ENCODE measurements around the gene KNDC1.
"Not testable (repeated sequence)": the region's sequence is repeated elsewhere in the genome, so short reads cannot be mapped to it uniquely, and the experiment has no call there.

The KNDC1 gene

DNA sequence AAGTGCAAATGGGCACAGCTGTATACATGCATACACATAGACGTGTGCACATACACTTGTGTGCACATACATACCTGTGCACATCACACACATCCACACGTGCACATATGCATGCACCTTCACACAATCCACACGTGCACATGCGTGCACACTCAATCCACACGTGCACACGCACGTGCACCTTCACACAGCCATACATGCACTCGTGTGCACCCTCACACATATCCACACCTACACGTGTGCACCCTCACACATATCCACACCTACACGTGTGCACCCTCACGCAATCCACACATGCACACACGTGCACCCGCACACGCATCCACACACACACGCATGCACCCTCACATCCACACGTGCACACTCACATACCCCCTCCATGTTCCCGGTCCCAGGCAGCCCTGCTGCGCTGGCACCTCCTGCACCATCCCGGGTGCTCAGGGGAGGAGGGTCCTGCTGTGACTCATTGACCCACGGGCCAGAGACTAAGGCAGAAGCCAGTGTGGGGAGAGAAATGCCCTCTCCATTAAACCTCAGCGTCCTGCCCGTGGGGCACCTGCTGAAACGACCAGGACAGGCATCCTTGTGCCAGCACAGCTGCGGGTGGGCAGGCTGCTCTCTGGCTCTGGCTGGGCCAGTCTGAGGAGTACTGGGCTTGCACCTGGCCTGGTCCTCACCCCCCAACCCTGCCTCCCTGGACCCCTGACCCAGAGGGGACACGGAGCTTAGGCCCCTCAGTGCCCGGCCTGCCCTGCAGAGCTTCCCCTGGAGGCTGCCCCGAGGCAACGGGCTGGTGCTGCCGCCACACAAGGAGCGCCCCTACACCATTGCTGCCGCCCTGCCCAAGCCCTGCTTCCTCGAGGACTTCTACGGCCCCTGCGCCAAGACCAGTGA lies 52.2 kb downstream of the KNDC1 start:
- H3K4me3 Mint-ChIP-seq, result no peak overlapping the region

DNA sequence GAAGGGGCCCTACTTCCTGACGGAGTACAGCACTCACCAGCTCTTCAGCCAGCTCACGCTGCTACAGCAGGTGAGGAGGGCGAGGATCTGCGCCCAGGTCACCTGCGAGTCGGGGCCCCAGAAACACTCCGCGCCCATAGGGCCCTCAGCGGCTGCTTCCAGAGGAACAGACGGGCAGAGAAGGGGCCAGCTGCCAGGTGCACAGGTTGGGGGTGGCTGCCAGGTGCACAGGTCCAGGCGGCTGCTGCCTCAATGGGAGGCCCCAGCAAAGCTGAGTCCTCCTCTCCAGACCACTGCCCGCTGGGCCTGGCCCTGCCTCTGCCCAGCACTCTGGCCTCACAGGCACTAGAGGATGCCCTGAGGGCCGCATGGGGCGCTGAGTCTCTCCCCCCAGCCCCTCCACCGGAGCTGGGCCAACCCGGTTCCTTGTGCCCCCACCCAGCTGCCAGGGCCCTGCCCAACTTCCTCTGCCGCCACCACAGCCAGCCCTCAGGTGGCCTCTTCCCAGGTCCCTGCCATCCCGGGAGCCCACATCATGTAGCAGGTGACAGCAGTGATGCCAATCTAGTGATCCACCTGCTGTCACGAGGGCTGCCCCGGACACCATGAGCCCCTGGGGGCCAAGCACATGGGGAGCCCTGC lies 53.0 kb downstream of the KNDC1 start:
- DNase-seq, result no peak
- Mint-ChIP-seq H3K4me3 (no peak overlapping the region), H3K4me1 (ENCODE audit: low read depth) (peaks cover 2% of the 10 kb centered on the region), H3K27me3 (peaks cover 2% of the 10 kb centered on the region), H3K27ac (no peak overlapping the region), H3K9me3 (no peaks in the 10 kb centered on the region), H3K36me3 (ENCODE audit: low read depth) (no peaks in the 10 kb centered on the region)

More for the DNA sequence above, 52.2 kb downstream of the KNDC1 start:
- peaks cover 2% of the 10 kb centered on the region for H3K4me1 Mint-ChIP-seq (ENCODE audit: low read depth)
- H3K9me3 Mint-ChIP-seq, result no peaks in the 10 kb centered on the region
- H3K27ac Mint-ChIP-seq, result no peak overlapping the region
- H3K27me3 Mint-ChIP-seq, result peaks cover 2% of the 10 kb centered on the region
- no peak for DNase-seq
- no peaks in the 10 kb centered on the region for H3K36me3 Mint-ChIP-seq (ENCODE audit: low read depth)

- H3K27ac Mint-ChIP-seq, result no peak overlapping the region
- no peak for DNase-seq
These were observed 53.8 kb downstream of the KNDC1 start for GRCh38 chr10:133213641-133214467.

GRCh38 chr10:133214468-133215410 lies 54.7 kb downstream of the KNDC1 start:
- Mint-ChIP-seq H3K27me3 (peaks cover 11% of the 10 kb centered on the region), H3K27ac (no peak overlapping the region), H3K4me3 (no peak overlapping the region), H3K9me3 (no peaks in the 10 kb centered on the region), H3K4me1 (ENCODE audit: low read depth) (peaks cover 2% of the 10 kb centered on the region), H3K36me3 (ENCODE audit: low read depth) (no peaks in the 10 kb centered on the region)
- DNase-seq, result no peak

More at GRCh38 chr10:133213641-133214467, 53.8 kb downstream of the KNDC1 start:
- H3K27me3 Mint-ChIP-seq, result peaks cover 6% of the 10 kb centered on the region
- peaks cover 2% of the 10 kb centered on the region for H3K4me1 Mint-ChIP-seq (ENCODE audit: low read depth)
- H3K36me3 Mint-ChIP-seq (ENCODE audit: low read depth), result no peaks in the 10 kb centered on the region
- no peaks in the 10 kb centered on the region for H3K9me3 Mint-ChIP-seq
- no peak overlapping the region for H3K4me3 Mint-ChIP-seq

DNA sequence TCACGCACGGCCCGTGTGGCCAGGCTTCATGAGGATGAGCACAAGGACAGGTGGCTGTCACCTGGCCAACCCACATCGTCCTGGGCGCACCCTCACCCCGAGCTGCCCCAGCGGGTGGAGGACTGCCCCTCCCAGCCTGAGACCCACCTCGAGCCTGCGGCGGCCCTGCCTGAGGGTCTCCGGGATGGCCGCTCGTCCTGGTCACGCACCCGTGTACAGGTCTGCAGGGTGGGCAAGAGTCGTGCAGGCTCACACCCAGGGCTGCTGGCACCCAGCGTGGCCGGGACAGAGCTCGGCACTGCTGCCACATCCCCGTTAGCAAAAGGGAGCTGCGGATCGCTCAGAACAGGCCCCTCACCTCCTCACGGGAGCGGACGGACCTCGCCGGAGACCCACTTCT lies 55.6 kb downstream of the KNDC1 start:
- no peak for DNase-seq
- Mint-ChIP-seq H3K4me3 (no peak overlapping the region), H3K9me3 (no peaks in the 10 kb centered on the region), H3K36me3 (ENCODE audit: low read depth) (no peaks in the 10 kb centered on the region), H3K27ac (no peak overlapping the region), H3K4me1 (ENCODE audit: low read depth) (peaks cover under 1% of the 10 kb centered on the region), H3K27me3 (peaks cover 11% of the 10 kb centered on the region)

DNA sequence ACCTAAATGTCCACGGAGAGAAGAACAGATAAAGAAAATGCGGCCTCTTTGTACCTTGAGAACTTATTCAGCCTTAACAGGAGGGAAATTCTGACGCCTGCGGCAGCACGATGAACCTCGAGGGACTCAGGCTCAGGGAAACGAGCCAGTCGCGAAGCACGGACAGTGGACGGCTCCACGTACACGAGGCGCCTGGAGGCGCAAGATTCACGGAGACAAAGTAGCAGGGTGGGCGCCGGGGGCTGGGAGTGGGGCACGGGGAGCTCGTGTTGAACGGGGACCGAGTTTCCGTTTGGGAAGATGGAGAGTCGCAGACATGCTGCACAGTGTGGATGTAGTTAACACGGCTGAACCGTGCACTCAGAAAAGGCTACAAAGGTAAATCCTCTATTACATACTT lies 56.8 kb downstream of the KNDC1 start:
- Mint-ChIP-seq H3K9me3 (no peaks in the 10 kb centered on the region), H3K27me3 (peaks cover 18% of the 10 kb centered on the region), H3K36me3 (ENCODE audit: low read depth) (no peaks in the 10 kb centered on the region), H3K4me3 (no peak overlapping the region), H3K4me1 (ENCODE audit: low read depth) (no peaks in the 10 kb centered on the region), H3K27ac (no peak overlapping the region)
- DNase-seq, result no peak

DNA sequence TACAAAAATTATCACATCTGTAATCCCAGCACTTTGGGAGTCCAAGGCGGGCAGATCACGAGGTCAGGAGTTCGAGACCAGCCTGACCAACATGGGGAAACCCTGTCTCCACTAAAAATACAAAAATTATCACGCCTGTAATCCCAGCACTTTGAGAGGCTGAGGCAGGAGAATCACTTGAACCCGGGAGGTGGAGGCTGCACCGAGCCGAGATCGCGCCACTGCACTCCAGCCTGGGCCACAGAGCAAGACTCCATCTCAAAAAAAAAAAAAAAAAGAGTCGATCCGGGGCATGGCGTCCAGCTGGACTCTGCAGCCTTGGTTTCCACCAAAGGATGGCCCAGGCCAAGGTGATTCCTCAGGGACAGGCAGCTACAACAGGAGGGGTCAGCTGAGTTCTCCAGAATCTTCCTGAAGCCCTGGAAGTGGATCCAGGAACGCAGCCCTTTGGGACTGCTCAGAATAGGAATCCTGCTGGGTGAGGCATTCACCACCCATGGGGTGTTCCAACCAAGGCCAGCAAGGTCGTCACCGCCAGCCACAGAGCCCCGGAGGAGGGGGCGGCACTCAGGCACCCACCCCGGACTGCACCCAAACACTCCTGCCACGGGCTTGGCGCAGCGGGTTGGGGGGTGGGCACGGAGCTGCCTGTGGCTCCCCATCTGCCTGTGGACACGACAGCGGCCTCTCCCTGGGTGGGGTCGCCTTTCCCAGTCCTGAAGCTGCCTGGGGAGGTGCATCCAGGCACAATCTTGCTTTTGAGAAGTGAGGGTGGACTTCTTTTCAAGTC lies 58.0 kb downstream of the KNDC1 start:
- Mint-ChIP-seq H3K9me3 (no peaks in the 10 kb centered on the region), H3K27ac (no peak overlapping the region), H3K36me3 (ENCODE audit: low read depth) (no peaks in the 10 kb centered on the region), H3K4me1 (ENCODE audit: low read depth) (no peaks in the 10 kb centered on the region), H3K27me3 (peaks cover 18% of the 10 kb centered on the region), H3K4me3 (no peak overlapping the region)
- DNase-seq, result no peak

DNA sequence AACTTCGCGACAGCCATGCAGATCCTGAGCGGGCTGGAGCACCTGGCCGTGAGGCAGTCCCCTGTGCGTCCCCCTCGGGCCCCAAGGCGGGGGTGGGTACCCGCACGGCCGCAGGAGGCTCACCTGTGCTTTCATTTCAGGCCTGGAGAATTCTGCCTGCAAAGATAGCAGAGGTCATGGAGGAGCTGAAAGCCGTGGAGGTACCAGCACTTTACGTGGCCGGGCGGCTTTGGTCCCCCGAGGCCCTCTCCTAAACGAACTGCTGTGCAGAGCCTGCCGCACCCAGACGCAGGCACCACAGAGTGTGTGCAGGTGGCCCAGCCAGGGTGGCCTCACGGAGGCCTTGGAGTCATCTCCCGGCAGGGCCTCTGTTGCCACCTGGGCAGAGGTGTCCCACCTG lies 58.9 kb downstream of the KNDC1 start:
- Mint-ChIP-seq H3K4me3 (no peak overlapping the region), H3K4me1 (ENCODE audit: low read depth) (no peaks in the 10 kb centered on the region), H3K27ac (no peak overlapping the region), H3K36me3 (ENCODE audit: low read depth) (no peaks in the 10 kb centered on the region), H3K9me3 (no peaks in the 10 kb centered on the region), H3K27me3 (peaks cover 18% of the 10 kb centered on the region)
- no peak for DNase-seq

GRCh38 chr10:133219782-133220181 lies 59.8 kb downstream of the KNDC1 start:
- Mint-ChIP-seq H3K27ac (no peak overlapping the region), H3K9me3 (no peaks in the 10 kb centered on the region)

DNA sequence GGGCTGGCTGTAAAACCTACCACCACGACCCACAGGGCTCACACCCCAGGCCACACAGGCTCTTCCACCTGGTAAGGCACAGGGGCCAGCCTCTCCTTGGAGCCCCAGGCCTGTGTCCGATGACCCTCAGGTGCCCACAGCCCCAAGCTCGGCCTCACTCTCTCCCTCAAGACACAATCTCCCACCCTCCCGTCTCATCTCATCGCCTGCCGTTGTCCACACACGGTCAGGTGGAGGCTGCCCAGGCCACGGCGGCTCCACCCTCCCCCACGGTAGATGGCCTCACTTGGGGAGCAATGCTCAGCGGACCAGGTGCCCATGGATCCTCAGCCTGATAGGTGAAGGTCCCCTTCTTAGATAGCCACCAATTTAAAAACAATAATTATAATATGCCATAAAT lies 61.3 kb downstream of the KNDC1 start:
- H3K4me3 Mint-ChIP-seq, result no peak overlapping the region
- peaks cover 12% of the 10 kb centered on the region for H3K4me1 Mint-ChIP-seq (ENCODE audit: low read depth)
- H3K27ac Mint-ChIP-seq, result no peak overlapping the region
- H3K27me3 Mint-ChIP-seq, result peaks cover 27% of the 10 kb centered on the region
- H3K9me3 Mint-ChIP-seq, result no peaks in the 10 kb centered on the region
- H3K36me3 Mint-ChIP-seq (ENCODE audit: low read depth), result no peaks in the 10 kb centered on the region
- DNase-seq, result no peak

More at GRCh38 chr10:133219782-133220181, 59.8 kb downstream of the KNDC1 start:
- H3K27me3 Mint-ChIP-seq, result peaks cover 18% of the 10 kb centered on the region
- DNase-seq, result no peak
- H3K36me3 Mint-ChIP-seq (ENCODE audit: low read depth), result no peaks in the 10 kb centered on the region
- H3K4me3 Mint-ChIP-seq, result no peak overlapping the region
- no peaks in the 10 kb centered on the region for H3K4me1 Mint-ChIP-seq (ENCODE audit: low read depth)

GRCh38 chr10:133221756-133222155 lies 61.7 kb downstream of the KNDC1 start:
- peaks cover 31% of the 10 kb centered on the region for H3K27me3 Mint-ChIP-seq
- not testable (repeated sequence) for DNase-seq; H3K36me3 Mint-ChIP-seq (ENCODE audit: low read depth); H3K4me3 Mint-ChIP-seq; H3K9me3 Mint-ChIP-seq; H3K27ac Mint-ChIP-seq
- peaks cover 16% of the 10 kb centered on the region for H3K4me1 Mint-ChIP-seq (ENCODE audit: low read depth)

DNA sequence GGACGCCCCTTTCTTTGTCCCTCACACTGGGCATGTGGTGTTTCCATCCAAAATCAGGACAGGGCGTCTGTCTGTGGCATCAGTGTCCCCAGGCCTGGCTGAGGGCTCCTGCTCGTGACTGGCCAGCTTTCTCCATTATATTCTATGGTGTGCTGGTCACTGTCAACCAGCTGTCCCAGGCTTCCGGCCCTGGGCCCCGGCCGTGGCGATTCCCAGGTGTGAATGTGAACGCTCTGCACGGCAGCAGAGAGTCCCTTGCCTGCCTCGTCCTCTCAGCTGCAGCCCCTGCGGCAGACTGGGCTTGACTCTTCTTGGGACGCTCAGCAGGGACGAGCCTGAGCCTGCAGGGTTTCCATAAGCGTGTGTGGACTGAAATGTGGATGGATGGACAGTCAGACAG lies 64.1 kb downstream of the KNDC1 start:
- peaks cover 19% of the 10 kb centered on the region for H3K4me1 Mint-ChIP-seq (ENCODE audit: low read depth)
- peaks cover 47% of the 10 kb centered on the region for H3K27me3 Mint-ChIP-seq
- H3K4me3 Mint-ChIP-seq, result no peak overlapping the region
- H3K36me3 Mint-ChIP-seq (ENCODE audit: low read depth), result no peaks in the 10 kb centered on the region
- no peaks in the 10 kb centered on the region for H3K9me3 Mint-ChIP-seq
- H3K27ac Mint-ChIP-seq, result no peak overlapping the region
- DNase-seq, result no peak

DNA sequence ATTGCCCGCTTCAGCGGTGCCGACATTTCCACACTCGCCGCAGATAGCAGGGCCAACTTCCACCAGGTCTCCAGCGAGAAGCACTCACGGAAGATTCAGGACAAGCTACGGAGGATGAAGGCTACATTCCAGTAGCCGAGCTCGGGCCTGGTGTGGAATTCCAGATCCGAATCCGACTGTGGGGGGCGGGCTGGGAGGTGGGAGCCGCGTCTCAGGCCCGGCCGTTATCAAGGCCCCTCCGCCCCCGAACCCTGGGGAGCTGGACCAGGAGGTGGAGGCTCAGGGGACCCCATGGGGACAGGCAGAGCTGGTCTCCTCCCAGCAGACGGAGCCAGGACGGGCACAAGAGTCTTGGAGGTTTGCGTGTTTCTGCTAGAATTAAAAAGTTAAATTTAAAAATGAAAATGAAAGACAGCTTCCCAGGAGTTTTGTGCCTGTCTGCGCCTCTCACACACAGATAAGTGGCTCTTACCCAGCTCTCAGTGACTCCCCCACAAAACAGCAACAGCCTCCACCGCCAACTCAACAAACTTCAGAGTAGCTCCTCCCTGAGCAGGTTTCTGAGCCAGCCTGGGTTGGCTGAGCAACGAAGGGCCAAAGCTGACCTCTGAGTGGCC lies 64.8 kb downstream of the KNDC1 start:
- no peaks in the 10 kb centered on the region for H3K9me3 Mint-ChIP-seq
- no peaks in the 10 kb centered on the region for H3K36me3 Mint-ChIP-seq (ENCODE audit: low read depth)
- H3K27me3 Mint-ChIP-seq, result peaks cover 47% of the 10 kb centered on the region
- H3K4me1 Mint-ChIP-seq (ENCODE audit: low read depth), result peaks cover 21% of the 10 kb centered on the region
- H3K4me3 Mint-ChIP-seq, result no peak overlapping the region
- no peak for DNase-seq
- H3K27ac Mint-ChIP-seq, result no peak overlapping the region
